Measurements from ENCODE around the gene EFS.

GRCh38 chr14:23366426-23366921 is 1.5 kb upstream of the EFS start:
- TF ChIP-seq POLR2A (IDR thresholded peaks at IDR 0.05; ENCODE audit: low read depth, low read length) (no peak), POLR2AphosphoS5 (IDR thresholded peaks at IDR 0.05; ENCODE audit: low read depth, low read length) (no peak), SPI1 (IDR thresholded peaks at IDR 0.05; ENCODE audit: low read depth, low read length) (no peak), TAF1 (IDR thresholded peaks at IDR 0.05; ENCODE audit: low read depth, low read length) (no peak)
